GM12865 (cell line): Measurements from ENCODE around the gene KCNQ4.

ENCODE experiments used
- DNase-seq: peaks from one replicate; pipeline ENCODE4 v3.0.0; 2010; ENCODE audit warnings: low read depth
- H3K4me3 ChIP-seq: 2 replicates; pipeline ENCODE4 v1.5.1; 2011; ENCODE audit warnings: mild to moderate bottlenecking, low read depth, low read length, control low read depth
- TF ChIP-seq, protein P1 (sequence below): IDR thresholded peaks from 2 replicates; pipeline ENCODE4 v1.5.1; 2011; ENCODE audit warnings: low read length, control low read depth, low read depth, inconsistent platforms; ENCODE audit not compliant: insufficient read depth; ENCODE audit errors: missing control alignments

Gene KCNQ4

GRCh38 chr1:40839943-40840335, 56.4 kb downstream of the KCNQ4 start:
- H3K4me3 ChIP-seq: no peak overlapping the region
- TF ChIP-seq, protein P1, sequence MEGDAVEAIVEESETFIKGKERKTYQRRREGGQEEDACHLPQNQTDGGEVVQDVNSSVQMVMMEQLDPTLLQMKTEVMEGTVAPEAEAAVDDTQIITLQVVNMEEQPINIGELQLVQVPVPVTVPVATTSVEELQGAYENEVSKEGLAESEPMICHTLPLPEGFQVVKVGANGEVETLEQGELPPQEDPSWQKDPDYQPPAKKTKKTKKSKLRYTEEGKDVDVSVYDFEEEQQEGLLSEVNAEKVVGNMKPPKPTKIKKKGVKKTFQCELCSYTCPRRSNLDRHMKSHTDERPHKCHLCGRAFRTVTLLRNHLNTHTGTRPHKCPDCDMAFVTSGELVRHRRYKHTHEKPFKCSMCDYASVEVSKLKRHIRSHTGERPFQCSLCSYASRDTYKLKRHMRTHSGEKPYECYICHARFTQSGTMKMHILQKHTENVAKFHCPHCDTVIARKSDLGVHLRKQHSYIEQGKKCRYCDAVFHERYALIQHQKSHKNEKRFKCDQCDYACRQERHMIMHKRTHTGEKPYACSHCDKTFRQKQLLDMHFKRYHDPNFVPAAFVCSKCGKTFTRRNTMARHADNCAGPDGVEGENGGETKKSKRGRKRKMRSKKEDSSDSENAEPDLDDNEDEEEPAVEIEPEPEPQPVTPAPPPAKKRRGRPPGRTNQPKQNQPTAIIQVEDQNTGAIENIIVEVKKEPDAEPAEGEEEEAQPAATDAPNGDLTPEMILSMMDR: no peak
- no peak for DNase-seq

DNA sequence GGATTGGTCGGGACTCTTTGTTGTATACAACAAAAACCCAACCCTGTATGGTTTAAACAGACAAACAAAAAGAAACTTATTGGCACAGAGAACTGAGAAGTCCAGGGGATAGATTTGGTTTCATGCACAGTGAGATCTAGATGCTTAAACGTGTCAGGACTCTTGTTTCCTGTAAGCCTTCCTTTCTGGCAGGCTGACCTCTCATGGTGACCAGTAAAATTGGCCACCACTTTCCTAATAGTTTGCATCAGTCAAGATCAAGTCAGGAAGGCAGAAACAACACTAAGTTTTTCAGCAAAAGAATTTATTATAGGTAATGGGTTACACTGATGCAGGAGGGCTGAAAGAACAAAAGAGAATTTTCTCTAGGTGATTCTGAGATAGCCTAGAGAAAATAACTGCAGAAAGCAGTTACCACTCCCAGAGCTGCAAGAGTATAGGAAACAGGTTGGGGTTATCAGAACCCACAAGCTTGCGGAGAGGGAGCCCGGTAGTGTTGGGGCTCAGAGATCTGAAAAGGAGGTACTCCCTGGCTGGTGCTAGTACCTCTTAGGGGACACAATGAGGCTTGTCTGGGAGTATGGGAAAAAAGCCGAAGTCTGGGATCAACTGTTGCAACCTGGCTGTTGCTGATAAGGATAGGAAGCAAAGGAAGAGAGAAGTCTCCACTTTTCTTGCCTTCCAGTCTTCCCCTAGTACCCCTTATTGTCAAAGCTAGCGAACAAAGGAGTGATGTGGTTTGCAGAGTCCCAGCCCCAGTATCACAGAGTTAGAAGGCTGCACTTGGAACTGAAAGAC, 57.1 kb downstream of the KCNQ4 start:
- no peak overlapping the region for H3K4me3 ChIP-seq
- TF ChIP-seq, protein P1: no peak
- DNase-seq: peak; percentile 21

- TF ChIP-seq, protein P1: no peak
- no peak overlapping the region for H3K4me3 ChIP-seq
- no peak for DNase-seq
Observed at GRCh38 chr1:40841602-40842001, 58.0 kb downstream of the KCNQ4 start.

- no peak for DNase-seq
- TF ChIP-seq, protein P1: no peak
- no peak overlapping the region for H3K4me3 ChIP-seq
Observed at GRCh38 chr1:40842207-40842606, 58.6 kb downstream of the KCNQ4 start.

GRCh38 chr1:40842691-40843090, 59.1 kb downstream of the KCNQ4 start:
- no peak for DNase-seq
- TF ChIP-seq, protein P1: no peak
- H3K4me3 ChIP-seq: no peak overlapping the region

DNA sequence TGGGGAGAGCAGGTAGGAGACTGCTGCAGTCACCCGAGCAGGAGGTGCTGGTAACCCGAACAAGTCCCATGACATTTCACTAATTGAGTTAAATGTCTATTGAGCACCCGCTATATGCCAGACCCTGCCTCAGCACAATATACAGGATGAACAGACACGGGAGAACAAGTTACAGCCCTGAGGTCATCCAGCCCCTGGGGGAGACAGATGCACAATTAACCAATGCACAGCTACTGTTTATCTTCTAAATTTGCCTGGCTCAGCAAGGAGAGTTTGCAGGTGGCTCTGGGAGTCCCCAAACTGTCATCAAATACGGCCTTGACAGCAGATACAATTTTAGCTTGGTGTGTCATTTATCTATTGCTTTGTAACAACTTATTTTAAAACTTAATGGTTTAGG, 60.5 kb downstream of the KCNQ4 start:
- DNase-seq: no peak
- TF ChIP-seq, protein P1: no peak
- no peak overlapping the region for H3K4me3 ChIP-seq
